HAP-1 (cell line): ENCODE results near the gene PGPEP1.
"Not testable (repeated sequence)": the region's sequence is repeated elsewhere in the genome, so short reads cannot be mapped to it uniquely, and the experiment has no call there.

Experiments
- DNase-seq, 2 experiments: peaks; one replicate each; pipeline ENCODE4 v3.0.0-alpha.2; 2016 to 2020; ENCODE audit warnings: low spot score in 2 of 2
- H3K27me3 ChIP-seq: fragments of 250-450 bp; sonication (Bioruptor Pico); 2 replicates; pipeline ENCODE4 v1.5.1; 2020; ENCODE audit warnings: low read depth, mild to moderate bottlenecking, moderate library complexity
- H3K36me3 ChIP-seq: fragments of 250-450 bp; sonication (Bioruptor Pico); replicated peaks from 2 replicates; pipeline ENCODE4 v1.5.1; 2020; ENCODE audit warnings: mild to moderate bottlenecking
- H3K4me1 ChIP-seq: fragments of 250-450 bp; sonication (Bioruptor Pico); 2 replicates; pipeline ENCODE4 v1.5.1; 2020; ENCODE audit warnings: mild to moderate bottlenecking
- H3K4me3 ChIP-seq: fragments of 250-450 bp; sonication (Bioruptor Pico); 2 replicates; pipeline ENCODE4 v1.5.1; 2020; ENCODE audit warnings: mild to moderate bottlenecking, moderate library complexity
- H3K9me3 ChIP-seq: fragments of 250-450 bp; sonication (Bioruptor Pico); 2 replicates; pipeline ENCODE4 v1.5.1; 2020; ENCODE audit warnings: mild to moderate bottlenecking, moderate library complexity
- in situ Hi-C: fragments of 300-500 bp; cut with MboI; formaldehyde crosslinking; loops from 3 replicates; pipeline ENCODE4 v1.14.3; 2020; ENCODE audit warnings: low sequenced_read_pairs, inconsistent platforms, mixed read lengths

Gene PGPEP1

DNA sequence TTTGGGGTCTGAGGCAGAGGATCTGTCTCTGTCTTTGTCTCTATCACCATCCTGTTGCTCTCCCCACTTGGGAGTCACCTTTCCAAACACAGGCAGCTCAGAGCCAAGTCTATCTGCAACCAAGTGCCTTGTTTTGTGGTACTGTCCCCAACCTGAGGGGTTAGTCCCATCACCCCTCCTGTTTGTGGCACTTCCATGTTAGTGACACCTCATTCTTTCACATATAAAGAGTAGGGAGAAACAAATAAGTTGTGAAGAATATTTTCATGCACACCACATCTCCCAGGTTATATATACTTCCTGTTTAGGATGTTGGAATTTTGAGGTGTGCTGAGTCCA, 49.3 kb downstream of the PGPEP1 start:
- Histone ChIP-seq H3K9me3 (no peaks in the 10 kb centered on the region), H3K4me1 (peaks cover 3% of the 10 kb centered on the region), H3K4me3 (no peak overlapping the region), H3K27me3 (peaks cover 4% of the 10 kb centered on the region; the same call in 1 of the 2 replicates), H3K36me3 (no peaks in the 10 kb centered on the region)
- in situ Hi-C loops = no loop called here
- no peak for DNase-seq

GRCh38 chr19:18390065-18390907, 49.9 kb downstream of the PGPEP1 start:
- H3K36me3 ChIP-seq = no peaks in the 10 kb centered on the region
- in situ Hi-C loops = no loop called here
- H3K4me3 ChIP-seq = no peak overlapping the region
- H3K9me3 ChIP-seq = no peaks in the 10 kb centered on the region
- H3K27me3 ChIP-seq = peaks cover 4% of the 10 kb centered on the region; the same call in 1 of the 2 replicates
- no peak for DNase-seq
- peaks cover 3% of the 10 kb centered on the region for H3K4me1 ChIP-seq

DNA sequence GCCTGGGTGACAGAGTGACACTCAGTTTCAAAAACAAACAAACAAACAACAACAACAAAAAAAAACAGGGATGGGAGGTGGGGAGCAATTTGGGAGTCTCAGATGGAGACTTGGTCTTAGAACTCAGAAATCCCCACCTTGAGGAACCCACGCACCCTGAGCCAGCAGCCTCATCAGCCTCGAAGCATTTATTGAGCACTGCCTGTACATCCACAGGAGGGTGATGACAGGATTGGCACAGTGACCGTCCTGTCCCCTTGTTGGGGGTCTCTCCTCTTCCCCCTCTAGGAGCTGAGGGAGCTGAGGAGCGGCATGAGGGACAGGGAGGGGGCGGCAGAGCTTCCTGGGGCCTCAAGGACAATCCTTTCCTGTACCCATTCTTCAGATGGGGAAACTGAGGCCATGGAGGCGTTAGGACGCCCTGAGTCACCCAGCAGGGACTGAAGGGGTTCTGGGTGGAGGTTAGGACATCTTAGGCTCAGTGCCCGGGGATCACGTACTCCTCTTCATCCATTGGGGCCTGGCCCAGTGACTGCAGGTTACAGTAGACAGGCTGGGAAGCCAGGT, 51.2 kb downstream of the PGPEP1 start:
- Histone ChIP-seq H3K4me3 (no peak overlapping the region), H3K27me3 (peaks cover 4% of the 10 kb centered on the region; the same call in 1 of the 2 replicates), H3K36me3 (no peaks in the 10 kb centered on the region), H3K4me1 (peaks cover 3% of the 10 kb centered on the region), H3K9me3 (no peaks in the 10 kb centered on the region)
- in situ Hi-C loops = no loop called here
- no peak for DNase-seq

- in situ Hi-C loops = no loop called here
- DNase-seq = no peak
- peaks cover 8% of the 10 kb centered on the region for H3K4me1 ChIP-seq
- no peak overlapping the region for H3K4me3 ChIP-seq
- peaks cover 4% of the 10 kb centered on the region for H3K27me3 ChIP-seq
- no peaks in the 10 kb centered on the region for H3K9me3 ChIP-seq
- H3K36me3 ChIP-seq = no peaks in the 10 kb centered on the region
These were observed 52.0 kb downstream of the PGPEP1 start for GRCh38 chr19:18392417-18392816.

- Histone ChIP-seq H3K4me3 (no peak overlapping the region), H3K4me1 (peaks cover 9% of the 10 kb centered on the region), H3K9me3 (no peaks in the 10 kb centered on the region), H3K36me3 (no peaks in the 10 kb centered on the region), H3K27me3 (peaks cover 3% of the 10 kb centered on the region)
- DNase-seq = no peak
- in situ Hi-C loops = no loop called here
These were observed 52.5 kb downstream of the PGPEP1 start for GRCh38 chr19:18392926-18393325.

DNA sequence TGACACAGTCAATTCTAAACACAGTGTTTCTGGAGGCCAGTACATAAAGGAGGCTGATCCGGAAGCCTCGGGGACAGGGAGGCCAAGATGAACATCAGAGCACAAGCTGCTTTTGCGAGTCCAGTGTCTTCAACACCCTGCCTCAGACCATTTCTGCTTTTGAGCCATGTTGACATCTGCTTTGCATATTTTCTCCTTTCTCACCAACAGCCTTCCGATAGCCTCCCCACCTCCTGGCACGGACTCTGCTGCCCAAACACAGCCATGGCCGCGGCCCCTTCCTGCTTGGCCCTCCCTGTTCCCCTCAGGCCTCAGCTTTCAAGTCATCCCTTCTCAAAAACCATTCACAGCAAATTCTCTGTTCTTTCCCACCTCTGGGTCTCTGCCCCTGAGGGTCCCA, 53.4 kb downstream of the PGPEP1 start:
- no peak for DNase-seq
- Histone ChIP-seq H3K4me1 (0 out of 2 replicates have a peak, but pooled peaks cover 6% of the 10 kb centered on the region), H3K9me3 (no peaks in the 10 kb centered on the region), H3K36me3 (no peaks in the 10 kb centered on the region), H3K27me3 (no peaks in the 10 kb centered on the region; the same call in none of the 2 replicates), H3K4me3 (no peak overlapping the region)
- in situ Hi-C loops = no loop called here

DNA sequence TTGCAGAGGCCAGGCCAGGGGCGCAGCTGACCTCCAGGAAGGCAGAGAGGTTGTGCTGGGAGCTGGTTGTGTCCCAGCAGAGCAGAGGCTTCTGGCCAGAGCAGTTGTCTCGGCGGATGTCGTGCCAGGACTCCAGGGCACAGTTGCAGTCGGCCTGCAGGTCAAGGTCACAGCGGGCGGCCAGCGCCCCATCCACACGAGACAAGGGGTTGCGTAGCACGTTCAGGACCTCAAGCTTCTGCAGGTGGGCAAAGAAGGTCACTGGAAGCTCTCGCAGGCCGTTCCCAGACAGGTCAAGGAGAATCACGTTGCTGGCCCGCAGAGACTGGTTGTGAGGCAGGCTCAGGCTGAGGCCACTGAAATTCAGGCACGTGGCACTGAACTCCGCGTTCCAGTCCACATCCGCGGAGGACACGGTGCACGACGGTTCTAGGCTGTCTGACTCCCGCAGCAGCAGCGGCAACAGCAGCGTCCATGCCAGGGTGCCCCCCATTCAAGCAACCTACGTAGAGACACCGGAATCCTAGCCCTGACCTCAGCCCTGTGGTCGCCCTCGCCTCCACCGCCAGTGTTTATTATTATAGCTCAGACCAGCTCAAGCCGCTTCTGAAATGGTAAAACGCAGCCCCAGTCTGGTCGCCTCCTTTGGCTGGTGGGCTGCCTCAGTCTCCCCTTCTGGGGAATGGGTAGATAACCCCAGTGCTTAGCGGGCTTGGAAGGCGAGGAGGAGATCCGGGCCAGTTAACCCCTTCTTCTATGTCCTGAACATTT, 56.3 kb downstream of the PGPEP1 start:
- H3K27me3 ChIP-seq = no peaks in the 10 kb centered on the region; the same call in none of the 2 replicates
- H3K4me3 ChIP-seq = no peak overlapping the region
- H3K9me3 ChIP-seq = no peaks in the 10 kb centered on the region
- DNase-seq = no peak
- in situ Hi-C loops = no loop called here
- no peaks in the 10 kb centered on the region for H3K36me3 ChIP-seq
- 0 out of 2 replicates have a peak, but pooled peaks cover 6% of the 10 kb centered on the region for H3K4me1 ChIP-seq

DNA sequence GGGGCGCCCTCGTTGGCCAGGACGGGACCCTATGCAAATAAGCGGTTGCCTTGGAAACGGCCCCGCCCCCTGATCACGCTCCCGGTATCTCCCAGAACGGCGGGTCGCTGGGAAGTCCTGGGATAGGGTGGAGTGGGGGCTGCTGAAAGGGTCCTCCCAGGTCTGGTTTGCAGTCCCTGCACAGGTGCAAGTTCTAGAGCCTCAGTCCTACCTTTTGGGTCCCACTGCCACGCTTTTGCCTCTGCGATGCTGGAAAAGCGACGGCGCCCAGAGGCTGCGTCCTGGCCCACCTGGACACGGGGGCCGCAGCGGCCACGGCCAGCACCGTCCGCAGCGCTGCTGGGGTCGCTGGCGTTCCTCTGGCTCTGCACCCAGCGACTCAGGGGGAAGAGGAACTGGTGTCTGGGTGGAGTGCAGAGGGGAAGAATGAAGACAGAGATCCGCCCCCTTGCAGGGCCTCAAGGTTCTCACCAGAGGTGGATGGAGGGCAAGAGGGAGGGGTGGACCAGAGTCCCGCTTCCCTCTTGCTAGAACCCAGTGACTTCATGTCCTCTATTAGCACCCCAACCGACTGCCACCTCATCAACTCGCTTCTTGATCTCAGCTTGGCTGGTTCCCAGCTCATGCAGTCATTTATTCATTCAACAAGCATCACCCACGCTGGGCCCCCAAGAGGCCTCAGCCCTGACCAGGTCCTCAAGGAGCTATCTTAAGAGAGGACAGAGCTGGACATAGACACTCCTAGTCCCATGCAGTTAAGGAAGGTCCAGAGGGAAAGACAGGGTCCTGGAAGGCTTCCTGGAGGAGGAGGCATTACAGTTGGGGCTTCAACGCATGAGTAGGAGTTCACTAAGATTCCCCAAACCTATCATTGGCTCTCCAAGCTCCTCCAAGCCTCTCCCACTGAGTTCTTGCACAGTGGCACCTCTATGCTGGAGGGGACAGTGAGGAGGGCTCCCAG, 57.1 kb downstream of the PGPEP1 start, which contains the start of gene LRRC25:
LRRC25 (minus strand) TSS at position 381 of the 961 bp plus-strand sequence. CDS start 659 bp downstream, outside the sequence.
- Histone ChIP-seq H3K36me3 (no peaks in the 10 kb centered on the region), H3K27me3 (no peaks in the 10 kb centered on the region; the same call in none of the 2 replicates), H3K9me3 (no peaks in the 10 kb centered on the region), H3K4me1 (0 out of 2 replicates have a peak, but pooled peaks cover 6% of the 10 kb centered on the region), H3K4me3 (no peak within 1 kb of the TSS; the same call in 1 of the 2 replicates)
- peak in 1 of 2 experiments; percentile 71 for DNase-seq
- in situ Hi-C loops = no loop called here

DNA sequence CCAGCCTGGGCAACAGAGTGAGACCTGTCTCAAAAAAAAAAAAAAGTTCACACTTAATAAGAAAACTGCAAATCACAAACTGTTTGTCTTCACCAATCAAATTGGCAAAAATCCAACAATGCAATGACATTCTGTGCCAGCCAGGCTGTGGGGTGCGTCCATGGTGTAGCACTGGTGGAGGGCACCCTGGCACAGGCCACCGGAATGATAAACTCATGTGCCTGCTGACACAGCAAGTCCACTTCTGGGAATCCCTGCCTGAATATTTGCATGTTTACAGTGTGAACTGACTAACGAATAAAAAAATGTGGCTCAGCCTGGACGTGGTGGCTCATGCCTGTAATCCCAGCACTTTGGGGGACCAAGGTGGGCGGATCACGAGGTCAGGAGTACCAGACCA, 58.6 kb downstream of the PGPEP1 start:
- Histone ChIP-seq H3K9me3 (no peaks in the 10 kb centered on the region), H3K36me3 (no peaks in the 10 kb centered on the region), H3K4me1 (0 out of 2 replicates have a peak, but pooled peaks cover 6% of the 10 kb centered on the region), H3K4me3 (no peak overlapping the region), H3K27me3 (no peaks in the 10 kb centered on the region; the same call in none of the 2 replicates)
- DNase-seq = no peak
- in situ Hi-C loops = no loop called here

DNA sequence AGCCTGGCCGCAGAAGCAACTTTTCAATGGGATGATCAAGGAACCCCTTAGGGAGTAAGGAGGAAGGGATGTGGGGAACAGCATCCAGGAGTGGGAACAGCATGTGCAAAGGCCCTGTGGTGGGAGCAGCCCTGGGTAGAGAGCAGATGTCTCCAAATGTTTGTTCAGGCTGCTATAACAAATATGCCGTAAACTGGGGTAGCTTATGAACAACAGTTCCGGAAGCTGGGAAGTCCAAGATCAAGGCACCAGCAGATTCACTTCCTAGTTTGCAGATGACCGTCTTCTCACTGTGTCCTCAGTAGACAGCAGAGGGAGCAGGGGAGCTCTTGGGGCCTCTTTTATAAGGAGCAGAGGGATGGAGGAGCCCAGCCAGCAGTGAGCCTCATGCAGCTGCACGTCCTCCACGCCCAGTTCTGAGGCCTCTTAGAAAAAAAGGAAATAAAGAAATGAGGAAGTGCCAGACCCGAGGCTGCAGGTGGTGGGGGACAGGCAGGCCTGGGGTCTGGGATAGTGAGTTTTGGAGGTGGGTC, 61.2 kb downstream of the PGPEP1 start:
- no peaks in the 10 kb centered on the region; the same call in none of the 2 replicates for H3K27me3 ChIP-seq
- 0 out of 2 replicates have a peak, but pooled peaks cover 6% of the 10 kb centered on the region for H3K4me1 ChIP-seq
- in situ Hi-C loops = no loop called here
- no peak overlapping the region for H3K4me3 ChIP-seq
- H3K9me3 ChIP-seq = no peaks in the 10 kb centered on the region
- H3K36me3 ChIP-seq = no peaks in the 10 kb centered on the region
- peak; percentile 55 to 73 for DNase-seq

DNA sequence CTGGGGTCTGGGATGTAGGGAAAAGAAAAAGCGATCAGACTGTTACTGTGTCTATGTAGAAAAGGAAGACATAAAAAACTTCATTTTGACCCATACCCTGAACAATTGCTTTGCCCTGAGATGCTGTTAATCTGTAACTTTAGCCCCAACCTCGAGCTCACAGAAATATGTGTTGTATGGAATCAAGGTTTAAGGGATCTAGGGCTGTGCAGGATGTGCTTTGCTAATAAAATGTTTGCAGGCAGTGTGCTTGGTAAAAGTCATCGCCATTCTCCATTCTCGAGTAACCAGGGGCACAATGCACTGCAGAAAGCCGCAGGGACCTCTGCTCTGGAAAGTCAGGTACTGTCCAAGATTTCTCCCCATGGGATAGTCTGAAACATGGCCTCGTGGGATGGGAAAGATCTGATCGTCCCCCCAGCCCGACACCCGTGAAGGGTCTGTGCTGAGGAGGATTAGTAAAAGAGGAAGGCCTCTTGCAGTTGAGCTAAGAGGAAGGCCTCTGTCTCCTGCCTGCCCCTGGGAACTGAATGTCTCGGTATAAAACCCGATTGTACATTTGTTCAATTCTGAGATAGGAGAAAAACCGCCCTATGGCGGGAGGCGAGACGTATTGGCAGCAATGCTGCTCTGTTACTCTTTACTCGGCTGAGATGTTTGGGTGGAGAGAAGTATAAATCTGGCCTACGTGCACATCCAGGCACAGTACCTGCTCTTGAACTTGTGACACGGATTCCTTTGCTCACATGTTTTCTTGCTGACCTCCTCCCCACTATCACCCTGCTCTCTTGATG, 62.3 kb downstream of the PGPEP1 start:
- H3K36me3 ChIP-seq, H3K4me3 ChIP-seq, DNase-seq, H3K4me1 ChIP-seq, H3K9me3 ChIP-seq, H3K27me3 ChIP-seq, in situ Hi-C loops: not testable (repeated sequence)

GRCh38 chr19:18405754-18406153, 65.4 kb downstream of the PGPEP1 start:
- H3K9me3 ChIP-seq, H3K4me1 ChIP-seq, DNase-seq, H3K36me3 ChIP-seq, H3K4me3 ChIP-seq, H3K27me3 ChIP-seq: not testable (repeated sequence)
- in situ Hi-C loops = loop anchor here (5.0 kb wide), 1 partner anchor 53 kb away; no protein-coding TSS in a partner anchor
